Measurements from ENCODE around the gene SLC17A7.

The SLC17A7 gene

DNA sequence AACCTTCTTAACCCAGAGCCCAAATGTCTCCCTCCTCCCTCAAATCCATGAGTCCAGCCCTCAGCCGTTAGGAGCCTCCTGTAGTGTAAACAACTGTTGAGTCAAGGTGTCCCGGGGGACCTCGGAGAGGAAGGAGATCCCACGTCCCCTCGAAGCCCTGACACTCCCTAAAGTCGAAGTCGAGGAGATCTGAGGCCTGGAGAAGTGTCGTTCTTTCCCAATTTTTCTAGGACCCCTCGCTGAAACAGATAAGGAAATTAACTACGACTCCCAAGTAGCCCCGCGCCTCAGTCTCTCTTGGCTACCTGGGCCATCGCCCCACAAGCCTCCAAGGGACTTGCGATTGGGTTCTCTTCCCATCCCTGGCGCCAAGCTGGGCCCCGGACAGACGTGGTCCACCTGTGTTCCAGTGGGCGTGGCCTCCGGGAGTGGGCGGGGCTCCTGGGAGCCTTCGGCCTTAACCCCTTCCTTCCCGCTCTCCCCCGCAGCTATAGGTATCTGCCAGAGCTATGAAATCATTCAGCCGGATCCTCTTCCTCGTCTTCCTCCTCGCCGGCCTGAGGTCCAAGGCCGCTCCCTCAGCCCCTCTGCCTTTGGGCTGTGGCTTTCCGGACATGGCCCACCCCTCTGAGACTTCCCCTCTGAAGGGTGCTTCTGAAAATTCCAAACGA lies 15.3 kb downstream of the SLC17A7 start:
- no peak for DNase-seq

GRCh38 chr19:49425178-49425577 lies 16.1 kb downstream of the SLC17A7 start, which contains the start of gene GFY:
TSS of gene GFY (plus strand) at chr19:49425388. CDS start at chr19:49426431, 1,043 bp downstream.
- no peak for DNase-seq

GRCh38 chr19:49423985-49424303 lies 17.4 kb downstream of the SLC17A7 start:
- DNase-seq = no peak

GRCh38 chr19:49423071-49423984 lies 18.0 kb downstream of the SLC17A7 start, which contains the start of gene PTH2:
TSS of gene PTH2 (minus strand) at chr19:49423441. CDS start at chr19:49423339, 102 bp downstream.
- no peak for DNase-seq

DNA sequence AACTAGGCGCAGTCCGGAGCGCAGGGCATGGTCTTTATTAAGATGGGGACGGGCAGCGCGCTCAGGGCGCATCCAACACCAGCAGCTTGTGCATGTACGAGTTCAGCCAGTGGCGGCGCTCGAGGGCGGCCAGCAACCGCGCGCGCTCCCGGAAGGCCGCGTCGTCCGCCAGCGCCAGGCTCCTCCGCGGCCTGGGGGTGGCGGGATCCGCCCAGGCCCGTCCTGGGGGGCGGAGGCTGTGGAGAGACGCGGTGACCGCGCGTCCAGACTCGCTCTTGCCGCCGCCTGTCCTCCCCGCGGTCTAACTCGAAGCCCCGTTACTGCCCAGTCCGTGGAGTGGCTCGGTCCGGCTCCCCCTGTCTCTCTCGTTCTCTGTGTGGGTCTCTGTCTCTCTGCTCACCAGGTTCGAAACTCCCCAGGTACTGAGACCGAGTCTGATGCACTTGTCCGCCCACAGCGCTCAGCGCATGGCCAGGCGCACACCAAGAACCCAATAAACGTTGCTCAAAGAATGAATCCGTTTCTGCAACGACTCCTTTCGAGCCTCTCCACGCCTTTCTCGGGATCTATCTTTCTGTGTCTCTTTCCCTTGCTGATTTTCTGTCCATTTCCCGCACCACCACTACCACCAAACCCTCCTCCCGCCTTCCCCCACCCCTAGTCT lies 18.8 kb downstream of the SLC17A7 start:
- DNase-seq = peak in 1 of 2 experiments; percentile 25

GRCh38 chr19:49421878-49422202 lies 19.5 kb downstream of the SLC17A7 start:
- no peak for DNase-seq

DNA sequence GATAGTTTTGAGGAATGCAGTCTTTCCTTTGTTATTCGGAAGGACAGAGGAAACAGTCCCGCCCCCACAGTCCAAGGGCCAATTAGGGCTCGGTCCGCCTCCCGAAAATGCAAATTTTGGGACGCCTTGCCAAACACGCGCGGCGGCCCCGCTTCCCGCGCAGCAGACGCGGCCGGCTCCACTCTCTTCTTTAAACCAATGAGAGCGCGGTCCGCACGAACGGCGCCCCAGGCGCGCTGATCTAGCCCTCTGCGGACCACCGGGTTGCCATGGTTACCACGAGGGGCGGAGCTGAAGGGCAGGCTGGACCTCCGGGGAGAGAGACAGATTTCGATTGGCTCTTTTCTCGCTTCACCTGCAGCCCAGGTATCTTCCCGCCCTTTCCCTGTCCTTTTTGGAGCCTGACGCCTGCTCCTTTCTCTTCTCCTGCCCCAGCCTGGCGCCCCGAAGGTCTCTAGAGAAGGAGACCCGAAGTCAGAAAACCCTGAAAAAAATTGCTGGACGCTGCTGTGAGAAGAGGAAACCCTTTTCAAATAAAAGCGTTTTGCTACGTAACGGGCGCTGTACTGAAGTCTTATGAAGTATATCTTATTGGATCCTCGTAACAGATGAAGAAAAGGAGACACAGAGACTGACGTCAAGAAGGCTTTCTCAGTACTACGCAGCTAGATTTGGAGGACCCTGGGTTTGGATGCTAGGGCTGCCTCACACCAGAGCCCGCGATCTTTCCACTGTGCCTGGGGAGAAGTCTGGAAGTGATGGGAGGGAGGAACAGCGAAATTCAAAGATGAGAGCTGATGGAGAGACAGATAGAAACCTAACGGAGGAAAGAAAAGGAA lies 20.1 kb downstream of the SLC17A7 start:
- DNase-seq = peak in 1 of 2 experiments; percentile 80

DNA sequence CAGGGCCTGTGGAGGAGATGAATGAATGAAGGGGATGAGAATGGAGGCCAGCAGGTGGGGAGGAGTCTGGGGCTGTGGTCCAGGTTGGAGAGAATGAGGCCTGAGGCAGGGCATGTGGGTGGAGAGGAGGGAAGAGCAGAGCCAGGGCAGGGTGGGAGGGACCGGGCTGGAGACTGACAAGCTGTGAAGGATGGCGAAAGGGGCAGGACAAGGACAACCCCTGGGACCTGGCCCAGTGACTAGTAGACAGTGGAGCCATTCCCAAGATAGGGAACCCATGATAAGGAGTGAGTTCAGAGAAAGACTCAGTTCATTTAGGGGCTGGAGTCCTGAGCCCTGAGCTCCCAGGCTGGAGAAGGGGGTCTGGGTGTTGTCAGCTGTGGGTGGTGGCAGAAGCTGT lies 21.1 kb downstream of the SLC17A7 start:
- no peak for DNase-seq

DNA sequence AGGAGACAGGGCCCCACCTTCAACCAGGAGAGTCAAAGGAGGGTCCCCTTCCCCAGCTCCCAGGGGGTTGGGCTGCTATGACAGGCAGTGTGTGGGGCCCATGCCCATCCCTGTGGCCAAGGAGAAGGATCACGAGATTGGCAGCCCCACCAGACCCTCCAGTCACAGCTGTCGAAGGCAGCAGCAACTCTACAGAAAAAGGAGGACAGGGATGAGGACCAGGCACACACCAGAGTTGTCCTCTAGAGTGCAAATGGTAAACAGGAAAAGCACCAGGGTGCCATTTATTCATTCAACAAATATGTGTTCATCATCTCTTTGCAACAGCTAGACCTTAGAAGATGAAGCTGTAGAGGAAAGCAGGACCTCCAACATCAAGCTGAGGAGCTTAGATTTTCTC lies 22.2 kb downstream of the SLC17A7 start:
- DNase-seq = no peak

- no peak for DNase-seq
These were observed 22.8 kb downstream of the SLC17A7 start for GRCh38 chr19:49418511-49418910.

- DNase-seq = no peak
These were observed 24.2 kb downstream of the SLC17A7 start for GRCh38 chr19:49417088-49417487.

GRCh38 chr19:49415810-49416200 lies 25.5 kb downstream of the SLC17A7 start:
- no peak for DNase-seq

DNA sequence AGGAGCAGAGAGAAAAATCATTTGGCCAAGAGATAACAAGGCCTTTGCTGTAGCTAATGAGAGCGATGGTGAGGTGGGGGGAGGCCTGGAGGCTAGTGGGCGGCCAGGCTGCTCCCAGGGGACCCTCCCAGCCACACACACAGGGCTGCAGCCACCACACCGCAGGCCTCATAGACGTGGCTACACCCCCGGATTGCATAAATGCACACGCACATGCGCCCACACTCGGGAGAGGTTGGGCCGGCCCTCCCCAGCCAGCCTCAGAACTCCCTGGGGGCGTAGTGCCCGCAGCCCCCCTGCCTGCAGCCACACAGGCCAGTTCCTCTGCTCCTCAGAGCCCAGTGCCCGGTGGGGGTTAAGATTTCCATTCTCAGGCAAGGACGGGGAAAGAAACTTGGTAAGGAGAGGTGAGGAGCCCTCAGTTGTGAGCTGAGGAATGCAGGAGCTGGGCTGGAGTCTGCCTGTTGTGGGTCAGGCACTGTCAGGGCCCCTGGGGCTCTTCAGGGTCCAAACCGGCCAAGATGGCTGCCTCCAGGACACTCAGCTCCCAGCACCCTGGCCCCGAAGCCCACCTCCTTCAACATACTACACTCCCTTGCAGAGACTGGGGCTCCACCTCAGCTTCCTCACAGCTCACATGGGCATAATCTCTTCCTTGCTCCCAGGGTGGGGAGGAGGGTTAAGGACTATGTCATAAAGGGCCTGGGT lies 26.1 kb downstream of the SLC17A7 start:
- no peak for DNase-seq

DNA sequence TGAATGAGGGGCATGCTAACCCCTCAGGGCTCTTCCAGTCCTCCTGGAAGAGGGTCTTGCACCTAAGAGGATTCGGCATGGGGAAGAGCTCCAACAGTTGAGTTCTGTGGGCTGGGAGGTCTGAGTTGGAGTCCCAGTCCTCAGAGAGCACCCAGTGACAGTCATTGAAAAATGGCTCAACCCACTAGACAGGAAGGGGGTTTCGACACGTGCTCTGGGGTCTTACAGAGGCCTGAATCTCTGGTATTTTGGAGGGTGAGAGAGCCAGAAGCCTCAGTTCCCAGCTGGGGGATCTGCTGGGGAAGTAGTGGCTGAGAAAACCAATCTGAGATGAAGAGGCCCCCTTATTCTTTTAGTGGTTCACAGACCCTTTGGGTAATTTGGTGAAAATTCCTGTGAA lies 27.1 kb downstream of the SLC17A7 start:
- no peak for DNase-seq

DNA sequence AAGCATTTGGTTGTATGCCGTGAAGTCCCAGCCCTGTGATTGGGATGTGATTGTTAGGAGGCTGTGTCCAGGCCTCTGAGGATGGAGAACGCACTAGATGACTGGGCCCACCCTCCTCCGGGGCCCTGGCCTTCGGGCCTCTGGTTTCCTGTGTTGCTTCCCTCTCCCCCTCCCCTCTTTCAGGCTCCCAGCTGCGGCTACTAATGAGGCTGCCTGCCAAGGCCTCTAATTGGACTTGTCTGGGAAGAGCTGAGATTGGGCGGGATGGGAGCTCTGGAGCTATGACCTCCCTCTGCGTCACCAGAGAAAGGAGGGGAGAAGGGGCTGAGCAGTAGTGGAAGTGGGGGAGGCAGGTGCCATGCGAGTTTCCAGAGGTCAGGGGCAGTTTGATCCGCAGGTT lies 28.0 kb downstream of the SLC17A7 start:
- DNase-seq = no peak

GRCh38 chr19:49411681-49412326 lies 29.5 kb downstream of the SLC17A7 start:
- DNase-seq = no peak

DNA sequence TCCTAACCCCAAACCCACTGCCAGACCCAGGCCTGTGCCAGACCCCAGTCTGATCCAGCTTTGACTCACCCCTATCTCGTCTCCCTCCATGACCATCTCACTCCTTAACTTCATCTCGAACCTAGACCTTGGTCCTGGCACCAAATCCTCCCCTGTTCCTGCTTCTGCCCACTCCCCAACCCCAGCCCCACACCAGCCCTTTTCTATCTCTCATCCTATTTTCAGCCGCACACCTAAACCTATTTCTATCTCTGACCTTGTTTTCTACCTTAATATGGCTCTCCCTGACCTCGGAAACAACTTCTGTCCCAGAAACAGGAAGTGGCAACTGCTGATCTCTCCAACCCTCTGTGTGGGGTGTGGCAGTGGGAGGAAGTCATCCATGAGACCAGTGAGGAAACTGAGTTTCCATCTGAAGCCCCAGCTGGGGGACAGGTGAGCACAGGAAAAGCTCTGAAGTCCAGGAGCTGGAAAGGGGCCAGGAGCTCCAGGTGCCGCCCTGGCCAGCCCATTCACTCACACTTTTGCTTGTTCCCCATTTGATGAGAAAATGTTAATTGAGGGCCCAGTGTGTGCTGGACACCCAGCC lies 31.8 kb downstream of the SLC17A7 start:
- DNase-seq = no peak

- DNase-seq = no peak
These were observed 32.4 kb downstream of the SLC17A7 start for GRCh38 chr19:49408816-49409440.

- DNase-seq = no peak
These were observed 33.8 kb downstream of the SLC17A7 start for GRCh38 chr19:49407482-49408015.

GRCh38 chr19:49407079-49407478 lies 34.2 kb downstream of the SLC17A7 start:
- DNase-seq = no peak
